Measurements from ENCODE around the gene PHC2. TPM values are rescaled to one million over a fixed set of nuclear protein-coding genes. Genes with fewer than 3 reads are reported as not detected.

PHC2 gene
- total RNA-seq, 4 donors from 2014 or later: 52.7 to 68.9 (median 59.8) TPM

- no peak overlapping the region for H3K27ac ChIP-seq
- H3K4me1 ChIP-seq: peaks cover 9 to 58% (median 40%) of the 10 kb centered on the region in 4 donors
- peaks cover 0 to 60% (median 31%) of the 10 kb centered on the region in 4 donors for H3K36me3 ChIP-seq
- in situ Hi-C loops (cut with MboI; ENCODE audit: low pct_ligation_motif_present in 1 of 4, low pct_unique_long_range_greater_than_20kb in 1 of 4, low sequenced_read_pairs in 3 of 4) (no loop called here), intact Hi-C loops (cut with DNase I; ENCODE audit: low total_unique reads) (no loop called here)
- H3K4me3 ChIP-seq: no peak overlapping the region
- H3K9me3 ChIP-seq: no peaks in the 10 kb centered on the region
- H3K27me3 ChIP-seq: no peaks in the 10 kb centered on the region
- 94 to 100% methylated on average over 2 to 7 of the region's 7 CpGs for WGBS, 2 donors (ENCODE audit: low coverage in 1 of 2)
- DNase-seq: no peak
- TF ChIP-seq CTCF (IDR thresholded peaks at IDR 0.05) (no peak), POLR2A (IDR thresholded peaks at IDR 0.05) (no peak), POLR2AphosphoS5 (IDR thresholded peaks at IDR 0.05) (no peak), EP300 (IDR thresholded peaks at IDR 0.05; ENCODE audit: low read depth) (no peak)
Observed at GRCh38 chr1:33330906-33331305, 100.0 kb downstream of the PHC2 start.

DNA sequence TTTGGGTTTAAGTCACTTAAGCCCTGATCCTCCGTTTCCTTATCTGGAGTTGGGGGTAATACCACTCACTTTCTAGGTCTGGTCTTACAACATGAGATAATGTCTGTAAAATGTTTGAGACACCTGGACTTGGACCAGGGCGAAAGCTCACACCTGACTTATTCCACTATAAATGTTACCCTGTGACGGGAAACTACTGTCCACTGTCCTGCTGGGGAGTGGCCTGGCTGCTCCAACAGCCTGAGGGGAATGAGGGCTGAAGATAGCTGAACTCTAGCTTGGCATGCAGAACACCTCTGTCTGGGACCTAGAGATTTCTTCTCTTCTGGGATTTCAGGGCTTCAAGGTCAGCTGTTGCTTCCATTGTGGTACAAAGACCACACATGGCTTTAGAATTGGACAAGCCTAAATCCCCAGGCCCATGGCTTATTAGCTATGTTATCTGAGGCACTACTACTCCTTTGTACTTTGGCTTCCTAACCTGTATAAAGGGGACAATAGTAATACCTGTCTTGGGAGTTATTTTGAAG lies 100.5 kb downstream of the PHC2 start:
- in situ Hi-C loops (cut with MboI; ENCODE audit: low pct_ligation_motif_present in 1 of 4, low pct_unique_long_range_greater_than_20kb in 1 of 4, low sequenced_read_pairs in 3 of 4): no loop called here
- H3K27ac ChIP-seq: no peak overlapping the region

DNA sequence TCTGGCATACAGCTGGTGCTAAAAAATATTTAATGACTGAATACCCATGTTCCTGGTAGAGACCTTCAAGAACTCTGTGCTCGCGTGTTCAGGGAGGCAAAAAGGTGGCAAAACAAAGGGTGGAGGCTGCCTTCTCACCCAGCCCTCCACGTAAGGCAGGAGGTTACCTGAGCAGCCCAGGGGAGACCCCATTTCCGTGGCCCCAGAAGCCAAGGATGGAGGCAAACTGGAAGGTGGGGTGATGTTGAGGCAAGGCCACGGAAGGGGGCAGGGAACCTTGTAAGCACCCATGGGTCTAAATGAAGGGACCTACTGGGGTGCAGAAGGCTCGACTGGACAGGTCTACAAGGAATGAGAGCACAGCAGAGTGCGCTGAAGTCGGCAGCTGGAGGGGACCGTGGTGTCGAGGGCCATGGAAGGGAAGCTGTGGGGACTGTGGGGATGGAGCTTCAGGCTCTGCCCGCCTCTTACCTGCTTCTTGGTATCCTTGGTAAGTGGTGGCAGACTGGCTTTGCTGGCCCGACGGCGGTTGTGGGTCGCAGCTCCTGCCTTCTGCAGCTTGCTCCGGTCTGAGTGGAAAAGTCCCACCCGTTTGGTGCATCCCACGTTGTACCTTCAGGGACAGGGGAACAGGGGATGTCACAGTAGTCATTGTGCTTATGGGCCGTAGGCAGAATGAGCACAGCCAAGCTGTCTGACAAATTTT lies 101.1 kb downstream of the PHC2 start:
- Histone ChIP-seq H3K27me3 (no peaks in the 10 kb centered on the region), H3K4me3 (no peak overlapping the region), H3K9me3 (no peaks in the 10 kb centered on the region), H3K4me1 (peaks cover 9 to 47% (median 30%) of the 10 kb centered on the region in 4 donors), H3K27ac (no peak overlapping the region), H3K36me3 (peaks cover 0 to 72% (median 39%) of the 10 kb centered on the region in 4 donors)
- WGBS, 2 donors (ENCODE audit: low coverage in 1 of 2): 94% methylated on average over 19 of the region's 19 CpGs; no CpG with 5 or more reads in 1 of the 2 donors
- intact Hi-C loops (cut with DNase I; ENCODE audit: low total_unique reads): no loop called here
- TF ChIP-seq EP300 (IDR thresholded peaks at IDR 0.05; ENCODE audit: low read depth) (no peak), POLR2A (IDR thresholded peaks at IDR 0.05) (no peak), CTCF (IDR thresholded peaks at IDR 0.05) (no peak), POLR2AphosphoS5 (IDR thresholded peaks at IDR 0.05) (no peak)
- in situ Hi-C loops (cut with MboI; ENCODE audit: low pct_ligation_motif_present in 1 of 4, low pct_unique_long_range_greater_than_20kb in 1 of 4, low sequenced_read_pairs in 3 of 4): no loop called here
- DNase-seq: no peak

More for the DNA sequence above, 100.5 kb downstream of the PHC2 start:
- H3K27me3 ChIP-seq: no peaks in the 10 kb centered on the region
- peaks cover 9 to 54% (median 36%) of the 10 kb centered on the region in 4 donors for H3K4me1 ChIP-seq
- no peak overlapping the region for H3K4me3 ChIP-seq
- intact Hi-C loops (cut with DNase I; ENCODE audit: low total_unique reads): no loop called here
- no peaks in the 10 kb centered on the region for H3K9me3 ChIP-seq
- DNase-seq: no peak
- TF ChIP-seq CTCF (IDR thresholded peaks at IDR 0.05) (no peak), POLR2A (IDR thresholded peaks at IDR 0.05) (no peak), EP300 (IDR thresholded peaks at IDR 0.05; ENCODE audit: low read depth) (no peak), POLR2AphosphoS5 (IDR thresholded peaks at IDR 0.05) (no peak)
- WGBS, 2 donors (ENCODE audit: low coverage in 1 of 2): 89 to 100% methylated on average over 2 to 3 of the region's 3 CpGs
- peaks cover 0 to 65% (median 36%) of the 10 kb centered on the region in 4 donors for H3K36me3 ChIP-seq

GRCh38 chr1:33328817-33329216 lies 102.1 kb downstream of the PHC2 start:
- TF ChIP-seq CTCF (IDR thresholded peaks at IDR 0.05): no peak
- no peak for TF ChIP-seq POLR2AphosphoS5 (IDR thresholded peaks at IDR 0.05)
- TF ChIP-seq EP300 (IDR thresholded peaks at IDR 0.05; ENCODE audit: low read depth): no peak
- no peak for TF ChIP-seq POLR2A (IDR thresholded peaks at IDR 0.05)
- Histone ChIP-seq H3K4me1 (peaks cover 9 to 38% (median 21%) of the 10 kb centered on the region in 4 donors), H3K36me3 (peaks cover 0 to 81% (median 44%) of the 10 kb centered on the region in 4 donors), H3K27me3 (no peaks in the 10 kb centered on the region), H3K9me3 (no peaks in the 10 kb centered on the region), H3K27ac (peak overlapping the region in 2 of 4 donors; percentile 37 to 52), H3K4me3 (no peak overlapping the region)
- in situ Hi-C loops (cut with MboI; ENCODE audit: low pct_ligation_motif_present in 1 of 4, low pct_unique_long_range_greater_than_20kb in 1 of 4, low sequenced_read_pairs in 3 of 4): no loop called here
- intact Hi-C loops (cut with DNase I; ENCODE audit: low total_unique reads): no loop called here
- no peak for DNase-seq
- WGBS, 2 donors (ENCODE audit: low coverage in 1 of 2): 92 to 98% methylated on average over 2 to 12 of the region's 12 CpGs
